PC-9 (cell line): ENCODE measurements around the gene MRPL58. TPM values are rescaled to one million over a fixed set of nuclear protein-coding genes. Genes with fewer than 3 reads are reported as not detected.

Source experiments
- BruUV-seq: library from RNA; stranded (reverse); fragments of 400-500 nt; replicated peaks from 2 replicates; lab custom pipeline; 2021; lab: Mats Ljungman, UMichigan
- CTCF ChIA-PET: fragments of 300-600 bp; sonication (Branson Sonifier 250); formaldehyde crosslinking; loops from one replicate; lab custom pipeline; 2022; ENCODE audit warnings: antibody characterized with exemption; lab: Charles Lee
- POLR2A ChIA-PET: fragments of 300-600 bp; sonication (Branson Sonifier 250); formaldehyde crosslinking; loops from one replicate; lab custom pipeline; 2022; ENCODE audit warnings: antibody characterized with exemption; ENCODE audit not compliant: unreplicated experiment; lab: Charles Lee
- DNase-seq, 2 experiments: peaks; one replicate each; pipeline versions ENCODE4 v3.0.0 to v3.0.0-alpha.2; 2015 to 2022; ENCODE audit warnings: mixed read lengths in 1 of 2
- H2AFZ ChIP-seq: fragments of 200-600 bp; sonication (generic); 2 replicates; pipeline ENCODE4 v1.8.1; 2017; ENCODE audit warnings: antibody characterized with exemption
- H3F3A ChIP-seq: fragments of 200-600 bp; sonication (generic); 2 replicates; pipeline ENCODE4 v1.8.1; 2017; ENCODE audit warnings: antibody characterized with exemption, mild to moderate bottlenecking, low read depth; ENCODE audit not compliant: insufficient read depth
- H3K27ac ChIP-seq: fragments of 200-600 bp; sonication (generic); 2 replicates; pipeline ENCODE4 v1.6.1; 2016; ENCODE audit warnings: mixed run types
- H3K27me3 ChIP-seq: fragments of 200-600 bp; sonication (generic); 2 replicates; pipeline ENCODE4 v1.6.1; 2016; ENCODE audit warnings: low read depth, mixed run types; ENCODE audit not compliant: insufficient read depth
- H3K36me3 ChIP-seq: fragments of 200-600 bp; sonication (generic); 2 replicates; pipeline ENCODE4 v1.6.1; 2016; ENCODE audit warnings: low read depth, mixed run types
- H3K4me1 ChIP-seq: fragments of 200-600 bp; sonication (generic); replicated peaks from 2 replicates; pipeline ENCODE4 v1.6.1; 2016; ENCODE audit warnings: mixed run types; ENCODE audit not compliant: insufficient read depth
- H3K4me2 ChIP-seq: fragments of 200-600 bp; sonication (generic); 2 replicates; pipeline ENCODE4 v1.6.1; 2017; ENCODE audit warnings: mixed run types
- H3K4me3 ChIP-seq: fragments of 200-600 bp; sonication (generic); 2 replicates; pipeline ENCODE4 v1.6.1; 2016; ENCODE audit warnings: mixed run types
- H3K79me2 ChIP-seq: fragments of 200-600 bp; sonication (generic); 2 replicates; pipeline ENCODE4 v1.6.1; 2017; ENCODE audit warnings: low read depth, mixed run types
- H3K9me2 ChIP-seq: fragments of 200-600 bp; sonication (generic); 2 replicates; pipeline ENCODE4 v1.8.1; 2017; ENCODE audit warnings: mild to moderate bottlenecking; ENCODE audit not compliant: insufficient read depth
- H3K9me3 ChIP-seq: fragments of 200-600 bp; sonication (generic); 2 replicates; pipeline ENCODE4 v1.8.1; 2016; ENCODE audit warnings: low read depth; ENCODE audit not compliant: insufficient read depth
- H4K20me1 ChIP-seq: fragments of 200-600 bp; sonication (generic); 2 replicates; pipeline ENCODE4 v1.8.1; 2017; ENCODE audit not compliant: insufficient read depth
- CTCF ChIP-seq: fragments of 200-600 bp; sonication (generic); conservative IDR thresholded peaks from 2 replicates; pipeline ENCODE4 v1.6.1; 2017; ENCODE audit warnings: mixed run types, antibody characterized with exemption, mild to moderate bottlenecking, moderate library complexity
- EZH2 ChIP-seq: fragments of 200-600 bp; sonication (generic); IDR thresholded peaks from 2 replicates; pipeline ENCODE4 v1.8.0; 2017; ENCODE audit warnings: antibody characterized with exemption, low read depth
- intact Hi-C: fragments of 100-400 bp; cut with micrococcal nuclease; formaldehyde crosslinking; loops from one replicate; pipeline ENCODE4 v1.10.0; 2022; ENCODE audit not compliant: unreplicated experiment
- total RNA-seq: library from RNA; stranded (reverse); gene quantifications from 2 replicates; pipeline ENCODE4 v1.2.3, GENCODE V29; 2021

The MRPL58 gene
- total RNA-seq, 1 experiment from 2014 or later: 48.4 TPM

- Histone ChIP-seq H3K4me3 (no peak overlapping the region), H3K9me2 (no peaks in the 10 kb centered on the region), H3K9me3 (no peaks in the 10 kb centered on the region), H3K36me3 (peaks cover 24% of the 10 kb centered on the region; the same call in 1 of the 2 replicates), H4K20me1 (no peaks in the 10 kb centered on the region), H3F3A (0 out of 2 replicates have a peak, but pooled peaks cover 10% of the 10 kb centered on the region), H3K27ac (no peak overlapping the region), H3K4me1 (0 out of 2 replicates have a peak, but pooled peaks cover 6% of the 10 kb centered on the region), H2AFZ (no peak overlapping the region), H3K27me3 (no peaks in the 10 kb centered on the region), H3K4me2 (no peak overlapping the region), H3K79me2 (peaks cover 15% of the 10 kb centered on the region)
- BruUV-seq: no TSS peak
- TF ChIP-seq EZH2 (no peak), CTCF (no peak)
- CTCF ChIA-PET: no interaction called here
- intact Hi-C loops: no loop called here
- DNase-seq: no peak
- POLR2A ChIA-PET: no interaction called here
Observed at GRCh38 chr17:75019146-75019545, 6.7 kb downstream of the MRPL58 start.

DNA sequence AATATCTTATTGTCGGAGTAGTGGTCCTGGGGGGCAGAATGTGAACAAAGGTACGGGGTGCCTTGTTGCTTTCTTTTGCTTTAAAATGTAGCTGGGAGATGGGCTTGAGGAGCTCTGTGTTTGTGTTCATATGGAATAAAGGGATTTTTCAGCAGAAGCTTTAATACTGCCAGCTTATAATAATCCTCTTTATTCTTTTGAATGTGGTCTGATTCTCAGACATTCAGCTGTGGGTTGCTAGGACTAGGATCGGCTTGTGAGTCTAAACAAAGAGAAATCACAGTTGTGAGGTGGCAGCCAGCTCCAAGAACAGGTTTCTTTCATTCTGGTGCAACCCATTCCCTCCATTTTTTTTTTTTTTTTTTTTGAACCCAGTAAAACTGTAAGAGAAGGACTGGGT lies 7.2 kb downstream of the MRPL58 start:
- no peak overlapping the region for H3K4me2 ChIP-seq
- H3K36me3 ChIP-seq: peaks cover 28% of the 10 kb centered on the region; the same call in 1 of the 2 replicates
- peaks cover 10% of the 10 kb centered on the region for H3K79me2 ChIP-seq
- ChIA-PET POLR2A (no interaction called here), CTCF (no interaction called here)
- 0 out of 2 replicates have a peak, but pooled peaks cover 10% of the 10 kb centered on the region for H3F3A ChIP-seq
- no TSS peak for BruUV-seq
- no peak for DNase-seq
- intact Hi-C loops: no loop called here
- H3K4me1 ChIP-seq: 0 out of 2 replicates have a peak, but pooled peaks cover 6% of the 10 kb centered on the region
- H3K27me3 ChIP-seq: no peaks in the 10 kb centered on the region
- H2AFZ ChIP-seq: no peak overlapping the region
- H3K4me3 ChIP-seq: no peak overlapping the region
- H3K9me2 ChIP-seq: no peaks in the 10 kb centered on the region
- no peak overlapping the region for H3K27ac ChIP-seq
- no peaks in the 10 kb centered on the region for H4K20me1 ChIP-seq
- no peak for TF ChIP-seq EZH2
- TF ChIP-seq CTCF: no peak
- H3K9me3 ChIP-seq: no peaks in the 10 kb centered on the region

DNA sequence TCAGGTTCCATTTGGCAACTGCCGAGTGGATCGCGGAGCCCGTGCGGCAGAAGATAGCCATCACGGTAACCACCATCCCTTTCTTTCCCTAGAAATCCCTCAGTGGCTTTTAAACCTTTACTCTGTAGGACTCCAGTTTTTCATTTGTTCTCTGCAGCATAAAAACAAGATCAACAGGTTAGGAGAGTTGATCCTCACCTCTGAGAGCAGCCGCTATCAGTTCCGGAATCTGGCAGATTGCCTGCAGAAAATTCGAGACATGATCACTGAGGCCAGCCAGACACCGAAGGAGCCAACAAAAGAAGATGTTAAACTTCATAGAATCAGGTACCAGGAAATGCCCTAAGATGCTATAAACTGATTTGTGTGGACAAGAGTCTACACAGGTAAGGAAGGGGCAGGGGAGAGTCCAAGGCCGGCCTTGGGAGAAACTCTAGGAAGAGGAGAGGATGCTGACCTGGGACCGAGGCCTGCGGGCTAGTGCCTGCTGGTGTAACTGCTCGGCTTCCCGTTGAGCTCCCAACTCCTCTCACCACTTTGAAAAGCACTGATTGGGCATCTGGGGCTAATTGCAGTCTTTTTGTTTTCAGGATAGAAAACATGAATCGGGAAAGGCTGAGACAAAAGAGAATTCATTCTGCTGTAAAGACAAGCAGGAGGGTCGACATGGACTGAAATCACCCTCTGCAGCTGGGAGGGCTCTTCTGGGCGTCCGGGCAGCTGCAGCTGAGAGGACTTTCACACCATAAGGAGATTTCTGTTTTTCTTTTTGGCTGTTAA lies 8.1 kb downstream of the MRPL58 start:
- Histone ChIP-seq H4K20me1 (no peaks in the 10 kb centered on the region), H3K27ac (no peak overlapping the region), H3K27me3 (no peaks in the 10 kb centered on the region), H2AFZ (no peak overlapping the region), H3K4me1 (0 out of 2 replicates have a peak, but pooled peaks cover 6% of the 10 kb centered on the region), H3K36me3 (peaks cover 30% of the 10 kb centered on the region; the same call in 1 of the 2 replicates), H3K4me2 (no peak overlapping the region), H3K79me2 (peaks cover 3% of the 10 kb centered on the region; the same call in 1 of the 2 replicates), H3F3A (0 out of 2 replicates have a peak, but pooled peaks cover 10% of the 10 kb centered on the region), H3K9me2 (no peaks in the 10 kb centered on the region), H3K9me3 (no peaks in the 10 kb centered on the region), H3K4me3 (no peak overlapping the region)
- DNase-seq: peak in 1 of 2 experiments; percentile 10
- ChIA-PET POLR2A (no interaction called here), CTCF (interaction anchor here (0.6 kb wide), 2 partner anchors 39 to 53 kb away, joined by 3 to 4 read pairs; no protein-coding TSS in a partner anchor)
- intact Hi-C loops: no loop called here
- TSS peak; percentile 3 for BruUV-seq
- no peak for TF ChIP-seq EZH2
